Measurements from ENCODE around the gene MRPL51.

DNA sequence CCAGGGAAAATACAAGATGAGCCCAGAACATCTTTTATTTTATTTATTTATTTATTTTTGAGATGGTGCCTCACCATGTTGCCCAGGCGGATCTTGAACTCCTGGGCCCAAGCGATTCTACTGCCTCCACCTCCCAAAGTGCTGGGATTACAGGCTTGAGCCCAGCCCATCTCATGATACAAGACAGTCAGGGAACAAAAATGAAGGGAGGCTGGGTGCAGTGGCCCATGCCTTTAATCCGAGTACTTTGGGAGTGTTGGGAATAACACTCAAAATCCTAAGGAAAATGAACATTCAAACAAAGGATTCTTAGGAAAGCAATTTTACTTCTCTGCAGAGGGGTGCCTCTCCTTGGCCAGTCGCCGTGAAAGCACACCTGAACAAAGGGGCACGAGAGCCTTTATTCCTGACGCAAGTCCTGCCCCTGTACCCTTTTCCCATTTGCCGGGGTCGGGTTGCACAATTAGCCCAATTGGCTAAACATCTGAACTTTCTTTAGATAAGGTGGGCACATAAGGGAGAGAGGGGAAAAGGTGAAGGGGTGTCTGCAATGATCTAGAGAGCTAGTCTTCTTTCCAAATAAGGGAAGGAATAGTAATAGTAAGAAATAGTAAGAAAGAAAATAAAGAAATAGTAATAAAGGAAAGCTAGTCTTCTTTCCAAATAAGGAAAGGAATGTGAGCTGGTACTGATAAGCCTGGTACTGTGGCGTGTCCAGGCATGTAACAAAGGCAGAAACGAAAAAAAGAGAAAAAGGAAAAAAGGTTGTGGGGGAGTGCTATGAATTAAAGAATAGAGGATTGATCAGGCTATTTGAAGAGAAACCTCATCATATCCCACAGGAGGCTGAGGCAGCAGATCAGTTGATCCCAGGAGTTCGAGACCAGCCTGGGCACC is 14.3 kb upstream of the MRPL51 start:
- TF ChIP-seq, protein P1, sequence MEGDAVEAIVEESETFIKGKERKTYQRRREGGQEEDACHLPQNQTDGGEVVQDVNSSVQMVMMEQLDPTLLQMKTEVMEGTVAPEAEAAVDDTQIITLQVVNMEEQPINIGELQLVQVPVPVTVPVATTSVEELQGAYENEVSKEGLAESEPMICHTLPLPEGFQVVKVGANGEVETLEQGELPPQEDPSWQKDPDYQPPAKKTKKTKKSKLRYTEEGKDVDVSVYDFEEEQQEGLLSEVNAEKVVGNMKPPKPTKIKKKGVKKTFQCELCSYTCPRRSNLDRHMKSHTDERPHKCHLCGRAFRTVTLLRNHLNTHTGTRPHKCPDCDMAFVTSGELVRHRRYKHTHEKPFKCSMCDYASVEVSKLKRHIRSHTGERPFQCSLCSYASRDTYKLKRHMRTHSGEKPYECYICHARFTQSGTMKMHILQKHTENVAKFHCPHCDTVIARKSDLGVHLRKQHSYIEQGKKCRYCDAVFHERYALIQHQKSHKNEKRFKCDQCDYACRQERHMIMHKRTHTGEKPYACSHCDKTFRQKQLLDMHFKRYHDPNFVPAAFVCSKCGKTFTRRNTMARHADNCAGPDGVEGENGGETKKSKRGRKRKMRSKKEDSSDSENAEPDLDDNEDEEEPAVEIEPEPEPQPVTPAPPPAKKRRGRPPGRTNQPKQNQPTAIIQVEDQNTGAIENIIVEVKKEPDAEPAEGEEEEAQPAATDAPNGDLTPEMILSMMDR (conservative IDR thresholded peaks at IDR 0.05 in 1 of 2, IDR thresholded peaks at IDR 0.05 in 1 of 2; ENCODE audit: extremely low read depth in 1 of 2, insufficient read depth in 1 of 2, low read depth in 1 of 2, low read length in 2 of 2), result no peak
- TF ChIP-seq EZH2 (IDR thresholded peaks at IDR 0.05; ENCODE audit: borderline replicate concordance, low read length), result no peak
